HG03442 (cell line): Measurements from ENCODE around the gene TSPAN18.
A peak's percentile ranks its signal among the peaks of the same experiment; 100 is the strongest.

Source experiments
- ATAC-seq: cut with Tn5 transposase; IDR thresholded peaks from one replicate; pipeline ENCODE4 v1.9.1; 2021; ENCODE audit warnings: mild to moderate bottlenecking, moderate library complexity; ENCODE audit not compliant: unreplicated experiment

The TSPAN18 gene

DNA sequence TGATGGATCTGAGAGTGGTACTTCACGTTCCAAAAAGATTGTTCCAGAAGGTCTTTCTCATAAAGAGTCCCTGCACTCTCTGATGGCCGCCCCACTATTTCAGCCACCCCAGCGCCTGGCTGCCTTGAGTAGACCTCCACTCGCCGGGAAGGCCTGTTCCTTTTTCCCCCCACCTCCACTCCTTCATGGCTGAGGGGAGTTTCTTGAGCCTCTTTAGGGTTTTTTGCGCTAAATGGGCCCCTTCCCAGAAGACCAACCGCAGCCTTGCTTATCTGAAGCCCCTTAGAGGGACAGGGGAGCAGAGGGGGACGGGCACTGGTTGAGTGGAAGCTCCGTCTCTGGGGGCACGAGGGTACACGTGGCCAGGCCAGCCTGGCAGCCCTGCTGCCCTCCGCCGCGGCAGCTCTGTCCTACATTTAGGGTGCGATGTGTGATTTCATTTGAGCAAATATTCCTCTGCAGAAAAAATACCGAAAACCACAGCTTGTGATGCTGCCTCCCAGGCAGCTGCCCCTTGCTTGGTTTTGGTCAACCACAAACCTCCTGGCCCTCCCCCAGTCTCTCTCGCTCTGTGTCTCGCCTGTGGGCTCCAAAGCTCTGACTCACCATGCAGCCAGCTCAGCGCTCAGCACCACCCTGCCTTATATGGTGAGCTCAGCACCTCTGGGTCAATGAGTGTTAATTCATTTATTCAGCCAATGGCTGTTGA, 135.2 kb downstream of the TSPAN18 start:
- peak; percentile 100 for ATAC-seq

DNA sequence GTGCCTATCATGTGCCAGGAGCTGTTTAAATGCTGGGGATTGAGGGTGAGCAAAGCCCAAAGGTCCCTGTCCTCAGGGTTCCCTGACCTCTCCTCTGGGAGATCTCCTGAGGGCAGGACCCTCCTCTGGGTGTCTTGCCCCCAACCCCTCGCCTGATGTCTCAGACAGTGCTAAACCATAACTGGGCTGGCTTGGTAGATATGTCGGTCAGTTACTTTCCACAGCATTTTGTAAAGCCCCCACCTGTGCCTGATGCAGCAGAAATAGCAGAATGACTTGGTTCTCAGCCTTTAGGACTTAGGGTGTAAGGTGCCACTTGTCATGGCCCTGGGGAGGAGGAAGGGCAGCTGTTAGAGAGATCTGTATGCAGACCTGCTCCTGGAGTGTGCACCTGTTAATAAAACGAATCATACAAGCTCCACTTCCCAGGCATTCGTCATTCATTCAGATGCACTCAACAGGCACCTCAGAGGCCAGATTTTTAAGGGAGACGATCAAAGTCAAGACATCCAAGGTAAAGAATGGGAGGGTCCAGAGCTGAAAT, 135.9 kb downstream of the TSPAN18 start:
- ATAC-seq, result no peak

DNA sequence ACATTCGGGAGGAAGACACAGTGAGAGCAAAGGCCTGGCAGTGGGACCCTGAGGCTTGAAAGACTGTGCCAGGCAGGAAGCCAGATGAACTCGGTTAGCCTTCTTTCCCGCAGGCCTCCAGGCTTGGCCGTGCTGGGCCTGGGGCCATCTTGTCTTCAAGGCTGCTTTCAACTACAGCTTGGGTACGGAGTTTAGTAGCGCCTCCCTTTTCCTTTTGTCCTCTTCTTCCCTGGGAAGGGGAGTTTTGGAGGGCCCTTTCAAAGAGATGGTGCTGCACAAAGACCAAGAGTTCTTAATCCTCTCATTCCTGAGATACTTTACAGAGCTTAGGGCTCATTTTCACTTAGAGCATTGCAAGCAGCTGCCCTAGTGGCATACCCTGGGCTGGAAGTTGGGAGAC, 136.5 kb downstream of the TSPAN18 start:
- ATAC-seq, result no peak

GRCh38 chr11:44865866-44866272, 139.1 kb downstream of the TSPAN18 start:
- ATAC-seq, result no peak

DNA sequence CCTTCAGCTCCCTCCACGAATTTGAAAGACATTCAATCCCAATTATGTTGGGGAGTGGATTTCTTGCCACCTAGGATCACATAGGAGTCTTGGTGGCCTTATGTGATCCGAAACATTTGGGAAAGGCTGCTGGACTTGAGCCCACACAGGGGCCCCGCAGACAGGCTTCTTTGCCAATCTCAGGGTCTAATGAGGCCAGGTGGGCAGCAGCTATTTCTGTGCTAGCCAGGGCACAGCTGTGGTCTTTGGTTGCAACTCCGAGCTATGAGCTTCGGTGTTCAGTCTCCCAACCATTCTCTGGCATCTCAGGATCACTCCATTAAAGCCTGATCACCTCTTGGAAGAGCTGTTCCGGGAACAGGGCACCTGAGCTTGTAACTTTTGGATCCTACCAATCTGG, 139.5 kb downstream of the TSPAN18 start:
- ATAC-seq, result no peak

GRCh38 chr11:44868021-44868420, 141.3 kb downstream of the TSPAN18 start:
- no peak for ATAC-seq

DNA sequence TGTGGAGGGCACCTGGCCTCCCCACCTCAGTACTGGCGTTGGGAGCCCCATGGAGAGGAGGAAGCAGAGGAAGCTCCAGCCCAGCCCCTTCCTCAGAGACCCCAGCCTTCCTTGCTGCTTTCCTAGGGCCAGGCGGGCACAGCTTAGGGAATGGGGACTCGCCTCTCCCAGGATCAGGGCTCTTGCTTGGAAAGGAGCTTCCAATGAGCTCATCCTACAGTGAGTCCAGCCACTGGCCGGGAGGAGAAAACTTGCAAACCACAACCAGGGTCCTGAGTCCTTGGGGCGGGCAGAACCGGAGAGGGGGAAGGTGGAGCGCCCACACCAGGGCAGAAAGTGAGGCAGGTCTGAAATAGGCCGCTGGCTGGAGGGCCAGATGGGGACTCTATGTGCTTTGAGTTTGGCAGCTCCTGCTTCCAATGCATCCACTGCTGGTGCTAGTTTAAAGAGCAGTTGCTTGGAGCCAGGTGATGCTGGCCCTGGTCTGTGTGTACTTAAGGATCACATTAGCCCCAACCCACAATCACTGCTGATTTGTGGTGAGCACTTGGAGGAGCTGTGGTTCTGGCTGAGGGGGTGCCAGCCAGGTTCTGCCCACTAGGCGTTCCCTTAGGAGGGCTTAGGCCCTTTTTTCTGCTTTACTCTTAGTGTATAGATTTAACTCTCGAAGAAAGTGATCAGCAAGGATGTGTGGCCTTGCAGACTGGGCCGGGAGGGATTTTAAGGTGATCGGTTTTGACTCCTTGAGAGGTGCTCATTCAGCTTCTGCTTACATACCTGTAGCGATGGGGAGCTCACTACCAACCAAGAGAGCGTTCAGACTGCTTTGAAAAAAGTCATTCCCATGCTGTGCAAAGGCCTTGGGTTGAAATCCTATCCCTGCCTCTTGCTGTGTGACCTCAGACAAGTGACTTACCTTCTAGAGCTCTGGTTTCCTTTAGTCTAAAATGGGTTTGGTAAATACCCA, 142.0 kb downstream of the TSPAN18 start:
- no peak for ATAC-seq

- no peak for ATAC-seq
Observed at GRCh38 chr11:44870181-44870580, 143.4 kb downstream of the TSPAN18 start.

GRCh38 chr11:44870615-44871176, 143.9 kb downstream of the TSPAN18 start:
- no peak for ATAC-seq

- peak; percentile 93 for ATAC-seq
Observed at GRCh38 chr11:44871682-44872081, 144.9 kb downstream of the TSPAN18 start.

DNA sequence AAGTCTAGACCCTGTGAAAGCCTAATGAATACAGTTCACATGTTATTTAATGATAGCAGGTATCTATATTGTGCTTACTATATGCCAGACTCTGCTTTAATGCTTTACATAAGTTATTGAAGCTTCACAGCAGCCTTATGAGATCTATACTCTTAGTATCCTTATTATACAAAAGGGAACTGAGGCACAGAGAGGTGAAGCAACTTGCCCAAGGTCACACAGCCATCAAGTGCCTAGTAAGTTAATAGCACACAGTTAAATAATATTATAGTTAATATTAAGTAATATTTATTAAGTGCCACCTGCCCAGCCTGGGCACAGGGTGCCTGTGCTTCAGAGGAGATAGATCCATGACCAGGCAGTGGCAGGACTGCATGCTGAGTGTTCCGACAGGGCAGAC, 145.8 kb downstream of the TSPAN18 start:
- ATAC-seq, result no peak

DNA sequence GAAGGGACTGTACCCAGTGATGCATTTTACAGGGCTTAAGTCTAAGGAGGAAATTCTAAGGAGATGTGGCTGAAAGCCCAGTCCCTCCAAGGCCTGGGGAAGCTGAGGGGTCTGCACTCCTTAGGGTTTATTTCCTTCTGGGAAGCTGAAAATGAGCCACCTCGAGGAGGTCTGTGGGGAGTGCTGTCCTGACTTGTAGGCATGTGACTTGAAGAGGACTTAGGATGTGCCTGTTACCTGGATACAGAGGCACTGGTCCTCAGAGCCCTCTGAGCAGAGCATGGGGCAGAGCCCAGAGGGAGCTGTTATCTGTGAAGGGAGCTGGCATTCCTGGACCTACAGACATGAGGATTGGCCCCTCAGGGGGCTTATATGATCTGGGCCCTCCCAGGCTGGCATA, 146.8 kb downstream of the TSPAN18 start:
- ATAC-seq, result no peak

DNA sequence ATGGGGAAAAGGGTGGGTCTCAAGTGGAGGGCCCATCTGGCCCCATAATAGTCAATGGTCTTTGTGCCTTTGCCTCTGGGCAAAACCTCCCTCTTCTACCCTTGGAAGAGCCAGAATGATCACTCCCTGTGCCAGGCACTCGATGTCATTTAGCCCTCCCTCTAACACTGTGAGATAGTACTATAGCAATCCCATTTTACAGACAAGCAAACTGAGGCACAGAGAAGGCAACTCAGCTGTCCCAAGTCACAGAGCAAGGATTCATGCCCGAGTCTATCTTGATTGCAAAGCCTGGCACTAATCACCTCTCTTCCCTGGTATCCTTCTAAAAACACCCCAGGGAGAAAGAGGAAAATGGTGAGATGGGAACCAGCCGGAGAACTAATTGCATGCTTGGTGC, 147.5 kb downstream of the TSPAN18 start:
- no peak for ATAC-seq

- no peak for ATAC-seq
Observed at GRCh38 chr11:44875037-44875436, 148.3 kb downstream of the TSPAN18 start.

GRCh38 chr11:44876194-44876723, 149.5 kb downstream of the TSPAN18 start:
- ATAC-seq, result no peak

DNA sequence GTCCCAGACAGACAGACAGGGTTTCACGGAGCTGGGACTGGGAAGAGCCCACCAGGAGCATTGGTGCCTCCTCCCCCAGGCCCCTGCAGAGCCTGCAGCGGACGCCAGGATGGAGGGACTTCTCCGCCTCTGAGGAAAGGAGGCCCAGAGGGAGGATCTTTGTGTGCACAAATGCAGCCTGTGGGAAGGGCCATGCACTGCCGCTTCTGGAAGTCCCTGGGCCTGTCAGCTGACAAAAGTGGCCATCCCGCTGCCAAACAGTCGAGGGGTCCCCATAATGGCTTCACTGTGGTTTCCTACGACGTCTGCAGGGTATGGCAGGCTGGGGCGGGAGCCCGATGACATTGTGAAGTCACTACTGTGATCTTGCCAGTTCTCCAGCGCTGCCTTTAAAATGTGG, 150.1 kb downstream of the TSPAN18 start:
- ATAC-seq, result no peak

- ATAC-seq, result no peak
Observed at GRCh38 chr11:44877571-44878497, 151.1 kb downstream of the TSPAN18 start.

GRCh38 chr11:44878711-44879110, 151.9 kb downstream of the TSPAN18 start:
- ATAC-seq, result no peak

GRCh38 chr11:44879432-44879831, 152.7 kb downstream of the TSPAN18 start:
- ATAC-seq, result no peak

DNA sequence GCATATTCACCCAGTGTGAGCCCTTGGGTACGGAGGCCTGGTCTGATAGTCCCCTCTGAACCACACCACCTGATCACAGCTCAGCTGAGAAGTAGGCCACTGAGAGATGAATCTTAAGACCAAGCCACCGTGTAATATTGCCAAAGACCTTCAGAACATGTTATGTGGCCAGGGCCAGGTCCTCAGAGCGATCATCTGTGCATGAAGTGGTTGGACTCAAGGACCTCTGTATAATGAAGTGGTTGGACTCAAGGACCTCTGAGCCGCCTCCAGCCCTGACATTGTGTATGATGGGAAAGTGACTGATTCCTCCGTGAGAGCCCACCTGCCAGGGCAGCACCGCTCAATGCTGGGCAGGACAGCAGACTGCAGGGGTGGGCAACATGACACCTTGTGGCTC, 153.7 kb downstream of the TSPAN18 start:
- ATAC-seq, result no peak
